Activated naive CD8-positive, alpha-beta T cell treated with anti-CD3 and anti-CD28 coated beads for 36 hours (primary cell): Measurements from ENCODE around the gene YIPF6. TPM values are rescaled to one million over a fixed set of nuclear protein-coding genes. Genes with fewer than 3 reads are reported as not detected.
A peak's percentile ranks its signal among the peaks of the same experiment; 100 is the strongest.
"Not testable (repeated sequence)": the region's sequence is repeated elsewhere in the genome, so short reads cannot be mapped to it uniquely, and the experiment has no call there.

Experiments
- DNase-seq: peaks from one replicate; pipeline ENCODE4 v3.0.0; 2021
- H3K27ac Mint-ChIP-seq: one replicate; pipeline ENCODE4 v1.8.0; 2022; ENCODE audit warnings: mild to moderate bottlenecking, moderate library complexity, mixed read lengths
- H3K27me3 Mint-ChIP-seq: one replicate; pipeline ENCODE4 v1.8.0; 2022; ENCODE audit warnings: mild to moderate bottlenecking, mixed read lengths
- H3K36me3 Mint-ChIP-seq: one replicate; pipeline ENCODE4 v1.8.0; 2021; ENCODE audit warnings: mild to moderate bottlenecking, mixed read lengths
- H3K4me1 Mint-ChIP-seq: one replicate; pipeline ENCODE4 v1.8.0; 2021; ENCODE audit warnings: mixed read lengths
- H3K4me3 Mint-ChIP-seq: one replicate; pipeline ENCODE4 v1.8.0; 2022; ENCODE audit warnings: mild to moderate bottlenecking, moderate library complexity, mixed read lengths
- H3K9me3 Mint-ChIP-seq: one replicate; pipeline ENCODE4 v1.8.0; 2022; ENCODE audit warnings: mixed read lengths
- total RNA-seq, 2 experiments: library from RNA; stranded (reverse); gene quantifications; one replicate each; pipeline ENCODE4 v1.2.3, GENCODE V29; 2021

Gene YIPF6
- total RNA-seq, 2 experiments from 2014 or later: 11.9 to 13.8 TPM

DNA sequence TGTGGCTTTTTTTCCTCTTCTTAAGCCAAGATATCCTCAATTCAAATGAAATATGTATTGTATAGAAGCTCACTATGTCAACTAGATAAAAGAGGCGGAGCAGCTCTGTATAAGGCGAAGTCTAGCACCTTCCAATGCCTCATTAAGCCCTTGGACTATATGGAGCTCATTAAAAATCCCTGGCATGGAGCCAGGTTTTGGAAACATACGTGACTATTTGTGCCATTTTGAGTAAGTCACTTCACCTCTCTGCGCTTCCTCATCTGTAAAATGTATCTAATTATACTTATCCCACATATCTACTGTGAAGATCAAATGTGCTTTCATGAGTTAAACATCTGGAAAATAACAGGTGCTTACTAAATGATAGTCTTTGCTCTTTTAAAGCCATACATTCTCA is 57.2 kb downstream of the YIPF6 start:
- H3K4me1 Mint-ChIP-seq: no peaks in the 10 kb centered on the region
- no peak overlapping the region for H3K27ac Mint-ChIP-seq
- no peak for DNase-seq
- no peak overlapping the region for H3K4me3 Mint-ChIP-seq
- H3K36me3 Mint-ChIP-seq: peaks cover 7% of the 10 kb centered on the region
- H3K9me3 Mint-ChIP-seq: peaks cover 2% of the 10 kb centered on the region
- no peaks in the 10 kb centered on the region for H3K27me3 Mint-ChIP-seq

DNA sequence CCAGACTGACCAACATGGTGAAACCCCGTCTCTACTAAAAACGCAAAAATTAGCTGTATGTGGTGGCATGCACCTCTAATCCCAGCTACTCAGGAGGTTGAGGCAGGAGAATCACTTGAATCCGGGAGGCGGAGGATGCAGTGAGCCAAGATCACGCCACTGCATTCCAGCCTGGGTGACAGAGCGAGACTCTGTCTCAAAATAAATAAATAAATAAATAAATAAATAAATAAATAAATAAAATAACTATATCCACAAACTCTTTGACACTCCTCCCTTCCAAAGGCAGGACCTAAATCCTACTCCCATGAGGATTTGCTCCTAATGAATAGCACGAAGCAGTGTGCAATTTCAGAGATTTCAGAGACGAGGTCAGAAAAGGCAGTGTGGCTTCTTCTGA is 58.3 kb downstream of the YIPF6 start:
- H3K36me3 Mint-ChIP-seq: peaks cover 16% of the 10 kb centered on the region
- not testable (repeated sequence) for H3K4me1 Mint-ChIP-seq, H3K27ac Mint-ChIP-seq, H3K27me3 Mint-ChIP-seq, H3K4me3 Mint-ChIP-seq, H3K9me3 Mint-ChIP-seq, DNase-seq

GRCh38 chrX:68559905-68560304 is 61.1 kb downstream of the YIPF6 start:
- not testable (repeated sequence) for H3K9me3 Mint-ChIP-seq, DNase-seq, H3K27ac Mint-ChIP-seq, H3K4me1 Mint-ChIP-seq, H3K27me3 Mint-ChIP-seq, H3K4me3 Mint-ChIP-seq
- peaks cover 32% of the 10 kb centered on the region for H3K36me3 Mint-ChIP-seq

DNA sequence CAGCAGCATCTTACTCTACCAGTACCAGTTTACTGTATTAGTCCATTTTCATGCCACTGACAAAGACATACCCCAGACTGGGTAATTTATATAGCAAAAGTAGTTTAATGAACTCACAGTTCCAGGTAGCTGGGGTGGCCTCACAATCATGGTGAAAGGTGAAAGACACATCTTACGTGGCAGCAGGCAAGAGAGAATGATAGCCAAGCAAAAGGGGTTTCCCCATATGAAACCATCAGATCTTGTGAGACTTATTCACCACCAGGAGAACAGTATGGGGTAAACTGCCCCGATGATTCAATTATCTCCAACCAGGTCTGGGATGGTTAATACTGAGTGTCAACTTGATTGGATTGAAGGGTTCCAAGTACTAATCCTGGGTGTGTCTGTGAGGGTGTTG is 69.3 kb downstream of the YIPF6 start:
- no peak overlapping the region for H3K27ac Mint-ChIP-seq
- H3K4me1 Mint-ChIP-seq: peaks cover 8% of the 10 kb centered on the region

DNA sequence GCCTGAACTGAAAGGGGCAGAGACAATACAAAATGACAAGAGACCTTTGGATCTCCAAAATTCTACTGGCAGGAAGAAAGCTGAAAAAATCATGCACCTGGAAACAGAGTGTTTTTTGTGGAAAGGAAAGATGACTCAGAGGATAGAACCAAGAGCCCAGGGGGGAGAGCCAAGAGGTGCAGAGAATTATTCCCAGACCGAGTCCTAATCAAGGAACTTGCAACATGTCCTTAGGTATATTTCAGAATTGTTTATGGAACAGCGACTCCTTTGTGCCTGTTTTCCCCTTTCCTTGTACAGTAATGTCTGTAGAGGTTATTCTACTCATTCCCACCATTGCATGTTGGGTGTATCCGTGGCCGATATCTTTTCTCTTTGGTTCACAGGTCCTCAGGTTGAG is 71.7 kb downstream of the YIPF6 start:
- Mint-ChIP-seq H3K27me3 (no peaks in the 10 kb centered on the region), H3K27ac (no peak overlapping the region), H3K36me3 (peaks cover 8% of the 10 kb centered on the region)

More for the DNA sequence above, 69.3 kb downstream of the YIPF6 start:
- Mint-ChIP-seq H3K4me3 (no peak overlapping the region), H3K9me3 (peaks cover 5% of the 10 kb centered on the region), H3K27me3 (no peaks in the 10 kb centered on the region), H3K36me3 (peaks cover 18% of the 10 kb centered on the region)
- no peak for DNase-seq

GRCh38 chrX:68571292-68571609 is 72.4 kb downstream of the YIPF6 start:
- peaks cover 8% of the 10 kb centered on the region for H3K4me1 Mint-ChIP-seq
- no peak overlapping the region for H3K27ac Mint-ChIP-seq
- peaks cover 8% of the 10 kb centered on the region for H3K36me3 Mint-ChIP-seq
- H3K4me3 Mint-ChIP-seq: no peak overlapping the region
- H3K27me3 Mint-ChIP-seq: no peaks in the 10 kb centered on the region
- peaks cover 1% of the 10 kb centered on the region for H3K9me3 Mint-ChIP-seq
- DNase-seq: no peak

More for the DNA sequence above, 71.7 kb downstream of the YIPF6 start:
- no peak overlapping the region for H3K4me3 Mint-ChIP-seq
- H3K9me3 Mint-ChIP-seq: peaks cover 1% of the 10 kb centered on the region
- DNase-seq: no peak
- H3K4me1 Mint-ChIP-seq: peaks cover 8% of the 10 kb centered on the region

DNA sequence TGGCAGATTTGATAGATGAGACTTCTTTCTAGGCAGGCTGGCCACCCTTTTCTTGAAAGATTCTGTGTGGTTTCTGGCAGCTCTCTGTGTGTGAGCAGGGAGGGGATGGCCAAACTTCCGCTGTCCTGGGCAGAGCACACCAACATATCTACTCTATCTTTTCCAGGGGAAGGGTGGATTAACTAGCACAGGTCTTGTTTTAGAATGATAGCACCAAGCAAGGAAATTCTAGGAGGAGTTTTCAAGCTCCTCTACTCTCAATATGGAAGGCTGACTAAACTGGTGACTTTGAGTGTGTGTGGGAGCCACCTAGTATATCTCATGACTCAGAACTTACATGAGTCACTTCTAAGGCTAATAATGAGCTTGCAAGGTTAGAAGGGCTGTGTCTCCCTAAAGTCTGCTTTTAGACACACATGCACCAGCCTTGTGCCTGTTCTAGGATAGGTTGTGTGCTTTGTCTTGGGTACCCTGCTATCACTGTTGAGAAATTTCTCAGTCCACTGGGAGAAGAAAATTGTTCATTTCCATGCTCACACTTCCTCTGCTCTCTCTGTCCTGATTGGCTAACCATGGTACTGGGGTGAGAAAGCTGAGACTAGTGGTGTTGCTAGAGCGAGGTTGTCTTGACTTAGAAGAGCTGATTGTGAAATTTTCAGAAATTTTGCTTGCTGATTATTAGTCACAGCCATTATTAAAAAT is 72.9 kb downstream of the YIPF6 start:
- Mint-ChIP-seq H3K9me3 (peaks cover 1% of the 10 kb centered on the region), H3K36me3 (peaks cover 6% of the 10 kb centered on the region), H3K4me3 (no peak overlapping the region), H3K27me3 (no peaks in the 10 kb centered on the region), H3K27ac (peak overlapping the region; percentile 66), H3K4me1 (peaks cover 8% of the 10 kb centered on the region)
- no peak for DNase-seq

- Mint-ChIP-seq H3K4me3 (no peak overlapping the region), H3K4me1 (peaks cover 8% of the 10 kb centered on the region), H3K36me3 (peaks cover 2% of the 10 kb centered on the region), H3K27ac (no peak overlapping the region), H3K9me3 (no peaks in the 10 kb centered on the region), H3K27me3 (no peaks in the 10 kb centered on the region)
- DNase-seq: no peak
Observed at GRCh38 chrX:68574240-68574639, 75.4 kb downstream of the YIPF6 start.

DNA sequence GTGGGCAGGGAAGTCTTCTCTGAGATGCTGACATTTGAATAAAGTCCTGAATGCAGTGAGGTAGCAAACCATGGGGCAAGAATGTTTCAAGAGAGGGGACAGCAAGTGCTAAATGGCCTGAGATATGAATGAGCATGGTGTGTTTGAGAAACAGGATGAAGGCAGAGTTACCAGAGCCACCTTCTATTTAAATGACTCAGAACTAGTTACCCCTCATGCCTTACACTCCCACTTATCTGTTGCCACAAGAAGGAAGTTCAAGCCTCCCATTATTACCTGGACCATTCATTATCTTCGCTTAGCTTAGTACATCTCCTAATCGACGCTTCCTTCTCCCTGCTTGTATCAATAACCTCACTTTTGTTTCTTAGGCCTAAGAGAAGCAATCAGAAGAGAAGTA is 81.0 kb downstream of the YIPF6 start:
- Mint-ChIP-seq H3K9me3 (no peaks in the 10 kb centered on the region), H3K4me1 (no peaks in the 10 kb centered on the region), H3K4me3 (no peak overlapping the region), H3K27me3 (no peaks in the 10 kb centered on the region), H3K27ac (no peak overlapping the region), H3K36me3 (peaks cover 5% of the 10 kb centered on the region)
- no peak for DNase-seq

DNA sequence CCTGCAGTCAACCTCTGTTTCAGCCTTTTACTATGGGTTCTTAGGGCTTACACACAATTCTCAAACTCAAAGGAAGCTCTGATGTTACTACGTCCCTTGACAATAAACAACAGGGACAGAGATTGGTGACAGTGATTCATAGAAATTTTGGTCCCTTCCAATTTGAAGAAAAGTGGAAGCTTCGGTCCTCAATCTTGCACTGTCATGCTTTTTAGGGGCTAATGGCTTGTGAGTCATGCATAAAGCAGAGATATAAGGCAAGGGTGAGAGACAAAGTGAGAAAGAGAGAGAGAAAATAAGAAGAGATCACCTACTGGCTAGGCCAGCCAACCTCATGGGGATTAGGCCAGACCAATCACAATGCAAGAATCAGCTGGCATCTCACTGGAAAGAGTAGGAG is 85.4 kb downstream of the YIPF6 start:
- Mint-ChIP-seq H3K4me1 (no peaks in the 10 kb centered on the region), H3K27ac (no peak overlapping the region), H3K27me3 (no peaks in the 10 kb centered on the region), H3K4me3 (no peak overlapping the region), H3K36me3 (peaks cover 24% of the 10 kb centered on the region), H3K9me3 (peaks cover 4% of the 10 kb centered on the region)
- no peak for DNase-seq

Other genes with a start within 250 kb of the YIPF6 start
- gene OPHN1, start 65.6 kb upstream of the YIPF6 start, total RNA-seq: not detected
- under 1 TPM; 0.31 to 0.50 TPM for gene STARD8, start 148.6 kb downstream of the YIPF6 start, total RNA-seq